RWPE1 (cell line): ENCODE results near the gene MTMR6.
A peak's percentile ranks its signal among the peaks of the same experiment; 100 is the strongest.

ENCODE experiments used
- CTCF ChIA-PET: fragments of 350-600 bp; sonication (Branson Sonifier 250); formaldehyde crosslinking; extraction: SDS; loops from one replicate; lab custom pipeline; 2021; lab: Yijun Ruan, JAX
- POLR2A ChIA-PET: fragments of 400-600 bp; formaldehyde crosslinking; extraction: SDS; loops from one replicate; lab custom pipeline; 2020; ENCODE audit warnings: antibody characterized with exemption; ENCODE audit not compliant: low non-redundant PET; lab: Yijun Ruan, JAX
- DNase-seq: peaks from one replicate; pipeline ENCODE4 v3.0.0; 2012; ENCODE audit warnings: low spot score
- H3K27ac ChIP-seq: fragments of 450-650 bp; 2 replicates; pipeline ENCODE4 v1.5.1; 2017
- CTCF ChIP-seq: fragments of 450-650 bp; conservative IDR thresholded peaks from 2 replicates; pipeline ENCODE4 v1.5.1; 2017; ENCODE audit warnings: low read depth, mild to moderate bottlenecking

Gene MTMR6

DNA sequence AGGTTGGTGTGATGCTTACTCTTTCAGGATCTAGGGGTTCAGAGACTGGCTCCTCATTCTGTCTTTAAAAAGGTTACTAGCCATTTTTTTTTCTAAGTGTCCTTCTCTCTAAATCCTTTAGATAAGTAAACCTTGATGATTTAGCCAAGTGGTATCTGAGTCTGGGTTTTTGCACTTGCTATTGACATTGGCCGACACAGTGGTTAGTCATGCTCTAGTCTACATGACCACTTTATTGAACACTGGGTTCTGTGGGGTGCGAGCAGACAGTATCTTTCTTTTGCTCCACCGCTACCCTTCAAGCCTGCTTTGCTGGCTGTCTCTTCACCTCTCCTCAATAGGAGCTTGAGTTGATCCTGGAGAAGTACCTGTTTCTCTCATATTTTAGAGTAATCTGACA, 7.9 kb upstream of the MTMR6 start:
- POLR2A ChIA-PET: no interaction called here
- CTCF ChIA-PET: no interaction called here
- H3K27ac ChIP-seq: no peak overlapping the region
- TF ChIP-seq CTCF: no peak
- DNase-seq: no peak

- H3K27ac ChIP-seq: no peak overlapping the region
- POLR2A ChIA-PET: no interaction called here
Observed at GRCh38 chr13:25292301-25292700, 5.0 kb upstream of the MTMR6 start.

DNA sequence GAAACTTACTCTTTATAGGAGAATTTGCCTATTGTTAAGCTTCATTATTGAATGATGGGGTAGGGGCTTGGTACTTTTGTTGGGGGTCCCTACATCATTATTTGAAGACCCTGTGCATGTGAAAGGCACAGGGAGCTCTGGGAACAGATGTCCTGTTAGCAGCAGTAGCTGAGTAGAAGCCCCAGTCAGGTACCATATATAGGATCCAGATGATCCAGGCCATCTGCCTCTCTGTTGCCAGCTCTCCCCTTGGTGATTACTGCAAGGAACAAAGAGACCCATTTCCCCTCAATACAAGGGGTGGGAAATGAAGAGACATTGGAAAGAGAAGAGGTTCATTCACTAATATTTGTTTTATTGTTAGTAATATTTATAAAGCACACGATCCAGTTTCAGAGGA, 4.4 kb upstream of the MTMR6 start:
- no peak overlapping the region for H3K27ac ChIP-seq
- CTCF ChIA-PET: no interaction called here
- TF ChIP-seq CTCF: no peak
- no peak for DNase-seq
- POLR2A ChIA-PET: no interaction called here

More at GRCh38 chr13:25292301-25292700, 5.0 kb upstream of the MTMR6 start:
- CTCF ChIA-PET: no interaction called here
- DNase-seq: no peak
- TF ChIP-seq CTCF: no peak

DNA sequence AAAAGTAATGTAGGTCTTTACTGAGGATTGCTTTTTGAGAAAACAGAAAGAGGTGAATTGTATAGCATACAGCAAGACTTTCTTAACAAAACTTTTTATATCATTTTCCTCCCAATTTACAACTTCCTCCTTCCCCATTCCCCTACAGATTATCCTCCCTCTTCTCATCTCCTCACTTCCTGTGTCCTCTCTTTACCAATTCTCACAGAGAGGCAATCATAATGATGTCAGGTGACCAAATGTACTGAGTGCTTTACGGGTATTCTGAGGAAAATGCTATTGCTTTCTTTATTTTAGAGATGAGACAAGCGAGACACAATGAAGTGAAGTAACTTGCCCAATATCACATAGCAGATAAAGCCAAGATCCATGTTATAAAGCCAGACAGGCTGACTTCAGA, 1.7 kb upstream of the MTMR6 start:
- ChIA-PET POLR2A (interaction anchor here (0.6 kb wide), 1 partner anchor 13 kb away, joined by 5 read pairs; no protein-coding TSS in a partner anchor), CTCF (no interaction called here)
- no peak for TF ChIP-seq CTCF
- H3K27ac ChIP-seq: no peak overlapping the region
- no peak for DNase-seq

DNA sequence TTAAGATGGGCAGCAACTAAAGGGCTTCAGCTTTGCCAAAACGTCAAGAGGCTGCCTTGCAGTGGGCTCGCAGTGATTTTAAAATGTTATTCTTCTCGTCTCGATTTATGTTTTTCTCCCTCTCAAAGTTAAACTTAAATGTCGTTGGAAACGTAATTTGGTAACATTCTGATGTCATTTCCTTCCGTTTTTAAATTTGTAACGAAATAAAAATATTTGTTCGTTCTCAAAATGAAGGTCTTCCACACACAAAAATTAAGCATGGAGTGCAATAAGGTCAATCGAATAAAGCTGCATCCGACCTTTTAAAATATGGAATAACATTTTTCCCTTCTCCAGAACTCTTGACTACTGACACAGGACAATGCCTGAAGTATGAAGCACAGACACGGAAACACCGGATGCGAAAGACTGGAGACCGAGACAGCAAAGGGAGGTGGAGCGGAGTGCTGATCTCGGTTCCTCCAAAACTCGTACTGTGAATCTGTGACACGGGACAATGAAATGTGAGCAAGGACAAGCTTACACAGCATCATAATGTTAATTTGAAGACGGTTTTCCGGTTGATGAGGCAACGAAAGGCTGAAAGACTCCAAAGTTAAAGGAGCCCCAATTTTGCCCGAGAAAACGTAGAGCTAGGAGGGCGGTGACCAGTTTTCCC, 850 bp downstream of the MTMR6 start:
- DNase-seq: peak; percentile 17
- POLR2A ChIA-PET: no interaction called here
- CTCF ChIA-PET: interaction anchor here (0.5 to 1.7 kb wide), 4 partner anchors 11 to 85 kb away, joined by 3 to 5 read pairs (median 4); no protein-coding TSS in a partner anchor
- peak overlapping the region; percentile 89 for H3K27ac ChIP-seq
- TF ChIP-seq CTCF: no peak

DNA sequence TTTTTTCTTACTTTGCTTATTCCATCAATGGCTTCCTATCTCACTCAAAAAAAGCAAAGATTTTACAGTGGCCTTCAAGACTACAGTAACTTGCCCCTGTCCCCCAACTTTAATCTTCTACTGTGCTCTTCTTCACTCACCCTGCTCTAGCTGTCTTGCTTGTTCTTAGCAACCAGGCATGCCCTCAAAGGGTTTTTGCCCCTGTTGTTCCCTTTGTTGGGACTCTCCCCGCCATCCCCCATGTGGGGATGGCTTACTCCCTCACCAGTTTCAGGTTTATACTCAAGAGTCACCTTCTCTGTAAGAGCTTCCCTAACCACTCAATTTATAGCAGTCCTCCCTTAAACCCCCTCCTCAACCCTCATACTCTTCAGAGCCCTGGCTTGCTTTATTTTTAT, 5.4 kb downstream of the MTMR6 start:
- TF ChIP-seq CTCF: no peak
- DNase-seq: no peak
- ChIA-PET CTCF (no interaction called here), POLR2A (no interaction called here)
- no peak overlapping the region for H3K27ac ChIP-seq
